ENCODE results near the gene SPECC1. TPM values are rescaled to one million over a fixed set of nuclear protein-coding genes. Genes with fewer than 3 reads are reported as not detected.

Gene SPECC1
- total RNA-seq, 1 donor from 2014 or later = 35.6 TPM

- Mint-ChIP-seq H3K27ac (no peak overlapping the region), H3K4me1 (peaks cover 17% of the 10 kb centered on the region), H3K36me3 (peaks cover 10% of the 10 kb centered on the region), H3K4me3 (no peak overlapping the region), H3K9me3 (no peaks in the 10 kb centered on the region), H3K27me3 (ENCODE audit: low read depth) (no peaks in the 10 kb centered on the region)
- TF ChIP-seq CTCF (IDR thresholded peaks at IDR 0.05; ENCODE audit: unreplicated experiment) = no peak
- DNase-seq (ENCODE audit: low spot score in 2 of 2, unreplicated experiment in 2 of 2) = no peak
Observed at GRCh38 chr17:20206068-20206467, 196.9 kb downstream of the SPECC1 start.

GRCh38 chr17:20206591-20206990 is 197.4 kb downstream of the SPECC1 start:
- H3K4me1 Mint-ChIP-seq = peaks cover 17% of the 10 kb centered on the region
- no peak for DNase-seq (ENCODE audit: low spot score in 2 of 2, unreplicated experiment in 2 of 2)
- H3K4me3 Mint-ChIP-seq = no peak overlapping the region
- no peak for TF ChIP-seq CTCF (IDR thresholded peaks at IDR 0.05; ENCODE audit: unreplicated experiment)
- no peaks in the 10 kb centered on the region for H3K9me3 Mint-ChIP-seq
- no peak overlapping the region for H3K27ac Mint-ChIP-seq
- no peaks in the 10 kb centered on the region for H3K27me3 Mint-ChIP-seq (ENCODE audit: low read depth)
- peaks cover 10% of the 10 kb centered on the region for H3K36me3 Mint-ChIP-seq

- H3K27ac Mint-ChIP-seq = no peak overlapping the region
- H3K4me3 Mint-ChIP-seq = no peak overlapping the region
- peaks cover 6% of the 10 kb centered on the region for H3K9me3 Mint-ChIP-seq
- no peak for TF ChIP-seq CTCF (IDR thresholded peaks at IDR 0.05; ENCODE audit: unreplicated experiment)
- H3K27me3 Mint-ChIP-seq (ENCODE audit: low read depth) = no peaks in the 10 kb centered on the region
- DNase-seq (ENCODE audit: low spot score in 2 of 2, unreplicated experiment in 2 of 2) = no peak
- peaks cover 16% of the 10 kb centered on the region for H3K36me3 Mint-ChIP-seq
- H3K4me1 Mint-ChIP-seq = peaks cover 17% of the 10 kb centered on the region
Observed at GRCh38 chr17:20207262-20207985, 198.3 kb downstream of the SPECC1 start.

GRCh38 chr17:20208717-20209116 is 199.6 kb downstream of the SPECC1 start:
- no peak for TF ChIP-seq CTCF (IDR thresholded peaks at IDR 0.05; ENCODE audit: unreplicated experiment)

GRCh38 chr17:20210180-20210579 is 201.0 kb downstream of the SPECC1 start:
- H3K27me3 Mint-ChIP-seq (ENCODE audit: low read depth) = no peaks in the 10 kb centered on the region
- TF ChIP-seq CTCF (IDR thresholded peaks at IDR 0.05; ENCODE audit: unreplicated experiment) = no peak
- peaks cover 7% of the 10 kb centered on the region for H3K36me3 Mint-ChIP-seq
- H3K4me1 Mint-ChIP-seq = peaks cover 17% of the 10 kb centered on the region
- peaks cover 7% of the 10 kb centered on the region for H3K9me3 Mint-ChIP-seq
- no peak for DNase-seq (ENCODE audit: low spot score in 2 of 2, unreplicated experiment in 2 of 2)
- no peak overlapping the region for H3K27ac Mint-ChIP-seq
- no peak overlapping the region for H3K4me3 Mint-ChIP-seq

More at GRCh38 chr17:20208717-20209116, 199.6 kb downstream of the SPECC1 start:
- DNase-seq (ENCODE audit: low spot score in 2 of 2, unreplicated experiment in 2 of 2) = no peak
- Mint-ChIP-seq H3K27me3 (ENCODE audit: low read depth) (no peaks in the 10 kb centered on the region), H3K4me1 (peaks cover 17% of the 10 kb centered on the region), H3K9me3 (peaks cover 7% of the 10 kb centered on the region), H3K27ac (no peak overlapping the region), H3K4me3 (no peak overlapping the region), H3K36me3 (peaks cover 17% of the 10 kb centered on the region)

Data from mesothelial cell of epicardium (in vitro differentiated cells).